ENCODE results near the gene RIMBP2.

The RIMBP2 gene

DNA sequence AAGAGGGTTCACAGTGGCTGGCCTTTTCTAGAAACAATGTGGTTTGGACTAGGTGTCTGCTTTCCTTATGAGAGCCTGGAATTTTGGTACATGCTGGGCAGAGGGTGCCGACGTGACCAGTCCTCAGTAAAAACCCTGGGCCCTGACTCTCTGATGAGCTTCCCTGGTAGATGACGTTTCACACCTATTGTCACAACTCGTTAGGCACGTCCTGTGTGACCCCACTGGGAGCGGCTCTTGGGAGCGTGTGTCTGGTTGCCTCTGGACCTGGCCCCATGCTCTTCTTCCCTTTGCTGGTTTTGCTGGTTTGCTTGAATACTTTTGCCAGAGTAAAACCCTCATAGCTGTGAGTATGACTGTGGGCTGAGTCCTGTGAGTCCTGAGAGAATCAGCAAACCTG, 136.9 kb downstream of the RIMBP2 start:
- Histone ChIP-seq H3K36me3 (ENCODE audit: control insufficient read depth, insufficient read depth, low read length) (no peaks in the 10 kb centered on the region), H3K27ac (ENCODE audit: low read depth, low read length, severe bottlenecking) (no peak overlapping the region), H3K9me3 (ENCODE audit: control insufficient read depth, low read length) (no peaks in the 10 kb centered on the region), H3K4me1 (ENCODE audit: control insufficient read depth, insufficient read depth, low read length, poor library complexity, severe bottlenecking) (no peaks in the 10 kb centered on the region), H3K4me3 (ENCODE audit: extremely low read depth, insufficient read depth, low read length, poor library complexity, severe bottlenecking) (no peak overlapping the region)
- WGBS, 2 experiments (ENCODE audit: insufficient coverage in 2 of 2): 57 to 69% methylated on average over 7 of the region's 7 CpGs

DNA sequence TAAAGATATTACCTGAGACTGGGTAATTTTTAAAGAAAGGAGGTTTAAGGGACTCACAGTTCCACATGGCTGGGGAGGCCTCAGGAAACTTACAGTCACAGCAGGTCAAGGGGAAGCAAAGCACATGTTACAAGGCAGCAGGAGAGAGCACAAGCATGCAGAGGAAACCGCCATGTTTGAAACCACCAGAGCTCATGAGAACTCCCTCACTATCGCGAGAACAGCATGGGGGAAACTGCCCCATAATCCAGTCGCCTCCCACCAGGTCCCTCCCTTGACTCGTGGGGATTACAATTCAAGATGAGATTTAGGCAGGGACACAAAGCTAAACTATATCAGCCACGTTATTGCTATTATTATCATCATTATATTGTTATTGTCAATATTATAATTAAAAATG, 138.7 kb downstream of the RIMBP2 start:
- Histone ChIP-seq H3K4me3 (ENCODE audit: extremely low read depth, insufficient read depth, low read length, poor library complexity, severe bottlenecking) (no peak overlapping the region), H3K36me3 (ENCODE audit: control insufficient read depth, insufficient read depth, low read length) (no peaks in the 10 kb centered on the region), H3K4me1 (ENCODE audit: control insufficient read depth, insufficient read depth, low read length, poor library complexity, severe bottlenecking) (no peaks in the 10 kb centered on the region), H3K9me3 (ENCODE audit: control insufficient read depth, low read length) (no peaks in the 10 kb centered on the region), H3K27ac (ENCODE audit: low read depth, low read length, severe bottlenecking) (no peak overlapping the region)
- 92 to 96% methylated on average over 3 of the region's 6 CpGs for WGBS, 2 experiments (ENCODE audit: insufficient coverage in 2 of 2)

DNA sequence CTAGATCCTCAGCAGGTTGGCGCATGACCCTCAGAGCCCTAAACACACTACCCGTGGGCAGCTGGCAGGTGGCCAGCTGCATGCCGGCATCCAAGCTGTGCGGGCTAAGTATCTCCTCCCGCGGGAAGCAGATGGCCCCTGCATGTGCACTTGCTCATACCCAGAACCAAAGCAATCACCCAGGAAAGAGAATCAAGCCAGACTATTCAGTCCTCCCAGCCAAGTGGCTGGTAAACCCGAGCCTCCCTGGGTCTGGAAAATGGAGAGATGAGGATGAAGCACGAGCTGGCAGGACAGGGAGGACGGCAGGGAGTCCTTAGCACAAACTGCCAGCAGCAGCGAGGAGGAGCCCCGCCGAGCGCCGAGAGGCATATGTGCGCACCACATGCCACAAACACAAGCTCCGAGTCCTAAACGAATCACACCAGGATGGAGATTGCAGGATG, 139.7 kb downstream of the RIMBP2 start:
- Histone ChIP-seq H3K4me3 (ENCODE audit: extremely low read depth, insufficient read depth, low read length, poor library complexity, severe bottlenecking) (no peak overlapping the region), H3K9me3 (ENCODE audit: control insufficient read depth, low read length) (no peaks in the 10 kb centered on the region), H3K27ac (ENCODE audit: low read depth, low read length, severe bottlenecking) (no peak overlapping the region), H3K4me1 (ENCODE audit: control insufficient read depth, insufficient read depth, low read length, poor library complexity, severe bottlenecking) (no peaks in the 10 kb centered on the region), H3K36me3 (ENCODE audit: control insufficient read depth, insufficient read depth, low read length) (no peaks in the 10 kb centered on the region)
- 91 to 92% methylated on average over 16 to 17 of the region's 17 CpGs for WGBS, 2 experiments (ENCODE audit: insufficient coverage in 2 of 2)

DNA sequence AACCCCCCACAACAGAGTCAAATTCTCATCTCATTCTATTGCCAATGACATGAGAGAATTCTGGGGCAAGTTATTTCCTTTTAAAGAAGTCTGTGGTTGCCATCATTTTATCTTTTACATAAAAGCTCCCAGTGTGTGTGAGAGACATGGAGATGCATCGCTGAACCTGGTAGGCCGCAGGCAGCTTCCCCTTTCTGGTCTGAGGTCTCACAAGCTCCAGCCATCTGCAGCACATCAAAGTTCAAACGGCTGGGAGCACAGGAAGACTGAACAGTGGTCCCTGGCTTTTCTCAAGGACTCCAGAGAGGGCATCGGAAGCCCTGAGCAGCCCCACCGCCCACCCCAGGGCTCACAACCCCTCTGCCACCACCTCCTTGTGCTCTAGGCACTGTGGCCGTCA, 141.7 kb downstream of the RIMBP2 start:
- H3K36me3 ChIP-seq (ENCODE audit: control insufficient read depth, insufficient read depth, low read length): no peaks in the 10 kb centered on the region
- no peak overlapping the region for H3K27ac ChIP-seq (ENCODE audit: low read depth, low read length, severe bottlenecking)
- no peaks in the 10 kb centered on the region for H3K9me3 ChIP-seq (ENCODE audit: control insufficient read depth, low read length)
- no peaks in the 10 kb centered on the region for H3K4me1 ChIP-seq (ENCODE audit: control insufficient read depth, insufficient read depth, low read length, poor library complexity, severe bottlenecking)
- 78 to 88% methylated on average over 5 to 6 of the region's 6 CpGs for WGBS, 2 experiments (ENCODE audit: insufficient coverage in 2 of 2)
- no peak overlapping the region for H3K4me3 ChIP-seq (ENCODE audit: extremely low read depth, insufficient read depth, low read length, poor library complexity, severe bottlenecking)

DNA sequence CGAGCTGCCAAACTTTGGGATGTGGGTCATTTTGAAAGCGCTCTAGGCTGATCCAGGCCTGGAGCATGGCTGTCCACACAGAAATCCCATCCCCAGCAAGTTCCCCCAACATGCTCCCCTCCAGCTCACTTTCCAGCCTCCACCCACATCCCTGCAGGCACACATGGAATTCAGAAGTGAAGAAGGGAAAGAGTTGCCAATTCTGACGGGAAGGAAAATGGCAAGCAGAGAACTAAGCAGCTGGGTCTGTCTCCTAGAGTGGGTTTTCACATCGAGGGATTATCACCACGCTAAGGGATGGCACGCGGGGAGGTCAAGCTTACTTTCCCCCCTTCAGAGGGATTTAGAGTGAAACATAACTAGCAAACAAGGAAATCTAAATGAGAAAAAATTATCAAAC, 142.3 kb downstream of the RIMBP2 start:
- no peak overlapping the region for H3K4me3 ChIP-seq (ENCODE audit: extremely low read depth, insufficient read depth, low read length, poor library complexity, severe bottlenecking)
- no peaks in the 10 kb centered on the region for H3K4me1 ChIP-seq (ENCODE audit: control insufficient read depth, insufficient read depth, low read length, poor library complexity, severe bottlenecking)
- 83 to 93% methylated on average over 3 of the region's 7 CpGs for WGBS, 2 experiments (ENCODE audit: insufficient coverage in 2 of 2)

GRCh38 chr12:130573235-130573634, 142.9 kb downstream of the RIMBP2 start:
- Histone ChIP-seq H3K4me1 (ENCODE audit: control insufficient read depth, insufficient read depth, low read length, poor library complexity, severe bottlenecking) (no peaks in the 10 kb centered on the region), H3K36me3 (ENCODE audit: control insufficient read depth, insufficient read depth, low read length) (no peaks in the 10 kb centered on the region), H3K9me3 (ENCODE audit: control insufficient read depth, low read length) (no peaks in the 10 kb centered on the region), H3K4me3 (ENCODE audit: extremely low read depth, insufficient read depth, low read length, poor library complexity, severe bottlenecking) (no peak overlapping the region), H3K27ac (ENCODE audit: low read depth, low read length, severe bottlenecking) (no peak overlapping the region)
- WGBS, 2 experiments (ENCODE audit: insufficient coverage in 2 of 2): 82 to 89% methylated on average over 12 to 13 of the region's 14 CpGs

More for the DNA sequence above, 142.3 kb downstream of the RIMBP2 start:
- H3K9me3 ChIP-seq (ENCODE audit: control insufficient read depth, low read length): no peaks in the 10 kb centered on the region
- no peak overlapping the region for H3K27ac ChIP-seq (ENCODE audit: low read depth, low read length, severe bottlenecking)
- no peaks in the 10 kb centered on the region for H3K36me3 ChIP-seq (ENCODE audit: control insufficient read depth, insufficient read depth, low read length)

GRCh38 chr12:130572553-130572952, 143.5 kb downstream of the RIMBP2 start:
- Histone ChIP-seq H3K4me3 (ENCODE audit: extremely low read depth, insufficient read depth, low read length, poor library complexity, severe bottlenecking) (no peak overlapping the region), H3K27ac (ENCODE audit: low read depth, low read length, severe bottlenecking) (no peak overlapping the region), H3K4me1 (ENCODE audit: control insufficient read depth, insufficient read depth, low read length, poor library complexity, severe bottlenecking) (no peaks in the 10 kb centered on the region), H3K36me3 (ENCODE audit: control insufficient read depth, insufficient read depth, low read length) (no peaks in the 10 kb centered on the region), H3K9me3 (ENCODE audit: control insufficient read depth, low read length) (no peaks in the 10 kb centered on the region)
- 92 to 97% methylated on average over 9 to 11 of the region's 11 CpGs for WGBS, 2 experiments (ENCODE audit: insufficient coverage in 2 of 2)

- Histone ChIP-seq H3K9me3 (ENCODE audit: control insufficient read depth, low read length) (no peaks in the 10 kb centered on the region), H3K4me1 (ENCODE audit: control insufficient read depth, insufficient read depth, low read length, poor library complexity, severe bottlenecking) (no peaks in the 10 kb centered on the region), H3K27ac (ENCODE audit: low read depth, low read length, severe bottlenecking) (no peak overlapping the region), H3K36me3 (ENCODE audit: control insufficient read depth, insufficient read depth, low read length) (no peaks in the 10 kb centered on the region), H3K4me3 (ENCODE audit: extremely low read depth, insufficient read depth, low read length, poor library complexity, severe bottlenecking) (no peak overlapping the region)
- 91 to 94% methylated on average over 7 to 8 of the region's 8 CpGs for WGBS, 2 experiments (ENCODE audit: insufficient coverage in 2 of 2)
These were observed 144.4 kb downstream of the RIMBP2 start for GRCh38 chr12:130571734-130572133.

DNA sequence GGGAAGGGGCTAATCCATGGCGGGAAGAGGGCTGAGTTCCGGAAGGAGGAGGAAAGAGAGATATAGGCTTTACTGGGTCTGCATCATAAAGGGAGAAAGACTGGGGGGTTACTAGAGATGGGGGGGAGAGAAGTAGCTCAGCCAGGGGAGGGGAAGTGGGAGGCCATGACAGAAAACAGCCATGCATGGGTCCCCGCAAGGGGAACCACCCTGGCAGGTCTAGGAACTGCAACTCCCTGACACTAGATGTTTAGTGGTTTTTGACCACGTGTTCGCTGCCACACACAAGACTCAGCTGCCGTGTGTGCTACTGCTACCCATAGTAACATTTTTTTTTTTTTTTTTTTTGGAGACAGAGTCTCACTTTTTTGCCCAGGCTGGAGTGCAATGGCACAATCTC, 145.0 kb downstream of the RIMBP2 start:
- H3K9me3 ChIP-seq (ENCODE audit: control insufficient read depth, low read length): no peaks in the 10 kb centered on the region
- no peaks in the 10 kb centered on the region for H3K36me3 ChIP-seq (ENCODE audit: control insufficient read depth, insufficient read depth, low read length)
- H3K4me3 ChIP-seq (ENCODE audit: extremely low read depth, insufficient read depth, low read length, poor library complexity, severe bottlenecking): no peak overlapping the region
- no peaks in the 10 kb centered on the region for H3K4me1 ChIP-seq (ENCODE audit: control insufficient read depth, insufficient read depth, low read length, poor library complexity, severe bottlenecking)
- 88 to 90% methylated on average over 3 of the region's 6 CpGs for WGBS, 2 experiments (ENCODE audit: insufficient coverage in 2 of 2)
- no peak overlapping the region for H3K27ac ChIP-seq (ENCODE audit: low read depth, low read length, severe bottlenecking)

GRCh38 chr12:130569521-130569920, 146.6 kb downstream of the RIMBP2 start:
- no peaks in the 10 kb centered on the region for H3K36me3 ChIP-seq (ENCODE audit: control insufficient read depth, insufficient read depth, low read length)
- H3K9me3 ChIP-seq (ENCODE audit: control insufficient read depth, low read length): no peaks in the 10 kb centered on the region
- WGBS, 2 experiments (ENCODE audit: insufficient coverage in 2 of 2): 85 to 94% methylated on average over 5 to 6 of the region's 9 CpGs
- H3K4me3 ChIP-seq (ENCODE audit: extremely low read depth, insufficient read depth, low read length, poor library complexity, severe bottlenecking): no peak overlapping the region
- H3K4me1 ChIP-seq (ENCODE audit: control insufficient read depth, insufficient read depth, low read length, poor library complexity, severe bottlenecking): no peaks in the 10 kb centered on the region
- H3K27ac ChIP-seq (ENCODE audit: low read depth, low read length, severe bottlenecking): no peak overlapping the region

- no peaks in the 10 kb centered on the region for H3K9me3 ChIP-seq (ENCODE audit: control insufficient read depth, low read length)
- no peaks in the 10 kb centered on the region for H3K36me3 ChIP-seq (ENCODE audit: control insufficient read depth, insufficient read depth, low read length)
- WGBS, 2 experiments (ENCODE audit: insufficient coverage in 2 of 2): 82 to 92% methylated on average over 4 to 5 of the region's 7 CpGs
- H3K4me3 ChIP-seq (ENCODE audit: extremely low read depth, insufficient read depth, low read length, poor library complexity, severe bottlenecking): no peak overlapping the region
- no peaks in the 10 kb centered on the region for H3K4me1 ChIP-seq (ENCODE audit: control insufficient read depth, insufficient read depth, low read length, poor library complexity, severe bottlenecking)
- H3K27ac ChIP-seq (ENCODE audit: low read depth, low read length, severe bottlenecking): no peak overlapping the region
These were observed 147.6 kb downstream of the RIMBP2 start for GRCh38 chr12:130568501-130568900.
